Measurements from ENCODE around the gene ARL10.

The ARL10 gene

GRCh38 chr5:176361437-176362232, 3.7 kb upstream of the ARL10 start, which contains the start of gene KIAA1191:
Gene KIAA1191 (minus strand): TSS chr5:176361764. CDS start chr5:176359508, 2,256 bp downstream.
- DNase-seq (ENCODE audit: low read depth): peak; percentile 89

- DNase-seq (ENCODE audit: low read depth): no peak
These were observed 3.1 kb upstream of the ARL10 start for GRCh38 chr5:176362233-176362490.

GRCh38 chr5:176364765-176365350, 429 bp upstream of the ARL10 start:
- no peak for DNase-seq (ENCODE audit: low read depth)

GRCh38 chr5:176366232-176366894, 1.1 kb downstream of the ARL10 start:
- no peak for DNase-seq (ENCODE audit: low read depth)

GRCh38 chr5:176368726-176369125, 3.4 kb downstream of the ARL10 start:
- no peak for DNase-seq (ENCODE audit: low read depth)

- no peak for DNase-seq (ENCODE audit: low read depth)
These were observed 4.8 kb downstream of the ARL10 start for GRCh38 chr5:176369934-176370711.

- no peak for DNase-seq (ENCODE audit: low read depth)
These were observed 6.6 kb downstream of the ARL10 start for GRCh38 chr5:176371621-176372539.

- DNase-seq (ENCODE audit: low read depth): peak; percentile 39
These were observed 8.0 kb downstream of the ARL10 start for GRCh38 chr5:176373100-176373818.

GRCh38 chr5:176379881-176380280, 14.6 kb downstream of the ARL10 start:
- no peak for DNase-seq (ENCODE audit: low read depth)

GRCh38 chr5:176381423-176381822, 16.1 kb downstream of the ARL10 start:
- DNase-seq (ENCODE audit: low read depth): peak; percentile 19

- no peak for DNase-seq (ENCODE audit: low read depth)
These were observed 16.7 kb downstream of the ARL10 start for GRCh38 chr5:176381979-176382378.

GRCh38 chr5:176382721-176383120, 17.4 kb downstream of the ARL10 start:
- DNase-seq (ENCODE audit: low read depth): no peak

- DNase-seq (ENCODE audit: low read depth): no peak
These were observed 18.1 kb downstream of the ARL10 start for GRCh38 chr5:176383248-176383905.

GRCh38 chr5:176383961-176384360, 18.7 kb downstream of the ARL10 start:
- DNase-seq (ENCODE audit: low read depth): no peak

- no peak for DNase-seq (ENCODE audit: low read depth)
These were observed 19.2 kb downstream of the ARL10 start for GRCh38 chr5:176384366-176384930.

- DNase-seq (ENCODE audit: low read depth): no peak
These were observed 19.7 kb downstream of the ARL10 start for GRCh38 chr5:176384991-176385390.

GRCh38 chr5:176386491-176386890, 21.2 kb downstream of the ARL10 start:
- no peak for DNase-seq (ENCODE audit: low read depth)

- DNase-seq (ENCODE audit: low read depth): no peak
These were observed 22.2 kb downstream of the ARL10 start for GRCh38 chr5:176387384-176387925.

- no peak for DNase-seq (ENCODE audit: low read depth)
These were observed 22.7 kb downstream of the ARL10 start for GRCh38 chr5:176388003-176388443.
